T-helper 2 cell (primary cell): ENCODE measurements around the gene C14orf39.
A peak's percentile ranks its signal among the peaks of the same experiment; 100 is the strongest.

Experiments used
- DNase-seq, 5 experiments: peaks; one replicate each; pipeline versions ENCODE4 v3.0.0 to v3.0.0-alpha.2; 2012 to 2022
- total RNA-seq, 2 donors: gene quantifications; one replicate each; lab custom pipeline; 2026; lab: John Stamatoyannopoulos, UW

The C14orf39 gene, protein sequence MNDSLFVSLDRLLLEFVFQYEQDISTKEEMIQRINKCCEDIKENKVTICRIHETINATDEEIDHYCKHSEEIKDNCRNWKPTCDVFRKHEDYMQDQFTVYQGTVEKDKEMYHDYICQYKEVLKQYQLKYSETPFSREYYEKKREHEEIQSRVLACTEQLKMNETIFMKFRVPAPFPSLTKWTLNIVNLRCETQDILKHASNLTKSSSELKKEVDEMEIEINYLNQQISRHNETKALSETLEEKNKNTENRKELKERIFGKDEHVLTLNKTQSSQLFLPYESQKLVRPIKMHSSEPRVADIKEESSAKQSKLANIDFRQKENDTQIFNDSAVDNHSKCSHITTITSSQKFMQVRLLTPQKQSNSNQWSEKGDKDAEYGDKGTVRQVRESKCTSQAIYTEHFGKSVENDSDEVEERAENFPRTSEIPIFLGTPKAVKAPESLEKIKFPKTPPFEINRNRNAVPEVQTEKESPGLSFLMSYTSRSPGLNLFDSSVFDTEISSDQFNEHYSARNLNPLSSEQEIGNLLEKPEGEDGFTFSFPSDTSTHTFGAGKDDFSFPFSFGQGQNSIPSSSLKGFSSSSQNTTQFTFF
- 0 reads per million in 2 donors for total RNA-seq

GRCh38 chr14:60485598-60486251 lies at the start of gene C14orf39:
Gene C14orf39 (minus strand): TSS chr14:60486063. CDS start chr14:60485078, 985 bp downstream.
- DNase-seq = peak in 1 of 5 experiments; percentile 40

GRCh38 chr14:60532442-60532841 lies 46.6 kb upstream of the C14orf39 start:
- DNase-seq = no peak

GRCh38 chr14:60515511-60516289 lies 29.8 kb upstream of the C14orf39 start:
- no peak for DNase-seq

- DNase-seq = peak in 1 of 5 experiments; percentile 30
These were observed 29.1 kb upstream of the C14orf39 start for GRCh38 chr14:60514741-60515491.

- DNase-seq = no peak
These were observed 28.5 kb upstream of the C14orf39 start for GRCh38 chr14:60514378-60514740.

DNA sequence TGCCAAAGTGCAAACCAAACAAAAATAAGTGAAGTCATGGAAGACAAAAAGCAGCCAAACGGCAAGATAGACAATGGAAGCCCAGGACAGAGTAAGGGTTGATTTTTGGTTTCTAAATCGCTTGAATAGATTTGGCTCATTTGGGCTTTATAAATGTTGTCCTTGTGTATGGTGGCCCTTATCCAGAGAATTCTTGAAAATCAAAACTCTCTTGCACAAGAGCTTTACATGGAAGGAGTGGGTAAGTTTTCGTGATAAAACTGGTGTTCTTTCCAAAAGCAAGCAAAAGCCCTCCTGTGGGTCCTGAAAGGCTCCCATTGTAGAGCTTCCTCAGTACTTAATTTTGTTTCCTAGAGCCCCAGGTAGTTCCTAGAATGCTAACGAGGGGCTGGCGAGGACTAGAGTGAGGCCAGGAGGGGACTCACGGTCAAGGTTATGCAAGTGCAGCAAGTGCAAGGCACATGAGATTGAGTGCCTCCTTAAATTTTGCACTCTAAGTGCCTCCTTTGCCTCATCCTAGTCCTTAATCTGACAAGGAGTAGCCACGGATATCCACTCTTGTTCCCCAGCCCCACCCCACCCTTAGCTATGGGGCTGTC lies 27.2 kb upstream of the C14orf39 start:
- DNase-seq = no peak

- no peak for DNase-seq
These were observed 26.3 kb upstream of the C14orf39 start for GRCh38 chr14:60512126-60512525.

DNA sequence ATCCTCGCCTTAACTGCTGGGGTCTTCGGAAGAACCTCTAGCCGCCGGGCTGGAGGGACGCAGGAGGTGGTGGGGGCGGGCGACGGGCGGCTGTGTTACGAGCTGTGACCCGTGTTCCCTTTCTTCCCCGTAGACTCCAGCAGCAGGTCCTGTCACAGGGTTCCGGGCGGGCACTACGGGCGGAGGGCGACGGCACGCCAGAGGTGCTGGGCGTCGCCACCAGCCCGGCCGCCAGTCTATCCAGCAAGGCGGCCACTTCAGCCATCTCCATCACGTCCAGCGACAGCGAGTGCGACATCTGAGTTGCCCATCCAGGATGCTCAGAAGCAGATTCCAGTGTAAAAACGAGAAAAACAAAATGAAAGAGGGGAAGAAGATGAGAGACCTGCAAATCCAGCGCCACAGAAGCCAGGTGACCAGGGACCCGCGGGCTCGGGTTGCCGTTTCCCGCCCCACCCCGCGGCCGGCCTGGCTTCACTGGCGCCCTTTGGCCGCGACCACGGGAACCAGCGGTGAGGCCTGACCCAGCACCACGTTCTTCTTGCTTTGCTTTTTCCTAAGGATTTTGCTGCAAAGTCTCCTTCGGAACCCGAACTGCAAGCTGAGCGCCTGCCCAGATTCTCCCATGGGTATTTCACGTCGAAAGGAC lies 25.2 kb upstream of the C14orf39 start:
- no peak for DNase-seq

- DNase-seq = no peak
These were observed 24.5 kb upstream of the C14orf39 start for GRCh38 chr14:60510254-60510950.

DNA sequence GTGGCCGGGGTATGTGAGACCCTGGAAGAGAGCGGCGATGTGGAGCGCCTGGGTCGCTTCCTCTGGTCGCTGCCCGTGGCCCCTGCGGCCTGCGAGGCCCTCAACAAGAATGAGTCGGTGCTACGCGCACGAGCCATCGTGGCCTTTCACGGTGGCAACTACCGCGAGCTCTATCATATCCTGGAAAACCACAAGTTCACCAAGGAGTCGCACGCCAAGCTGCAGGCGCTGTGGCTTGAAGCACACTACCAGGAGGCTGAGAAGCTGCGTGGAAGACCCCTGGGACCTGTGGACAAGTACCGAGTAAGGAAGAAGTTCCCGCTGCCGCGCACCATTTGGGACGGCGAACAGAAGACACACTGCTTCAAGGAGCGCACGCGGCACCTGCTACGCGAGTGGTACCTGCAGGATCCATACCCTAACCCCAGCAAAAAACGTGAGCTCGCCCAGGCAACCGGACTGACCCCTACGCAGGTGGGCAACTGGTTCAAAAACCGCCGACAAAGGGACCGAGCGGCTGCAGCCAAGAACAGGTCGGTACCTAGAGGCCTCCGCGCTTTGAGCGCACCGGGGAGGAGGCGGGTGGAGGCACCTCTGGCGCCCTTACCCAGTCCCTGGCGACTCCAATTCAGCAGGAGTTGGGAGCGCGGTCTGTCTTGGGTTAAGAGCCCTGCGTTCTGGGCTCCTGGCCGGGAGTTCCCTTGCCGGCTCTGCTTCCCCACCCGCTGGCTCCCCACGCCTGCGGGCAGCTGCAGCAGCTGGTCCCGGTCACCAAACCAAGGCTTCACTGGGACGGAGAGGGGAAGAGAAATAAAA lies 23.8 kb upstream of the C14orf39 start:
- no peak for DNase-seq

- DNase-seq = no peak
These were observed 23.0 kb upstream of the C14orf39 start, which contains the start of gene SIX6 for GRCh38 chr14:60508707-60509437. Gene SIX6 (plus strand): TSS chr14:60509146. CDS start chr14:60509399, 253 bp downstream.

GRCh38 chr14:60508363-60508706 lies 22.5 kb upstream of the C14orf39 start:
- DNase-seq = no peak

- DNase-seq = no peak
These were observed 21.3 kb upstream of the C14orf39 start for GRCh38 chr14:60506985-60507829.

DNA sequence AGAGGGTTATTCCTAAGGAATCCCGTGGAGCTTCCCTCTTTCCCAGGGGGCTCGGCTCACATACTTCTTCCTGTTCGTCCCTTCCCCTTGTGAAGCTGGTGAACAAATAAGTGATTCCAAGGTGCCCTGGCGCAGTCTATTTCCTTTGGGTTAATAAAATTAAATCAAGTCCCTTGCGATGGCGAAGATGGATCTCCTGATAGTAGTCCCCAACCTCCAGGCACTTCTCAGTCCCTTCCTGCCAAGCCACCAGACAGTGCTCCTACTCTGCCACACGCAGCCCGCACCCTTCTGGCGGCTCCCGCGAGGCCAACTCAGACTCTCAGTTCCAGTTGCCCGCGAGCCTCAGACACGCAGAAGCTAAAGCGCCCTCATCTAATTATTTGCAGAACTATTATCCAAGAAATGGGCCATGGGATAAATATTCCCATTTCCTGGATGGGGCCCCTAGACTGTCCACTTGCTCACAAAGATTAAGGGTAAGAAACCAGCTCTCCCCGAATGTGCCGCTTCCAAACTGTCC lies 20.7 kb upstream of the C14orf39 start:
- DNase-seq = no peak

DNA sequence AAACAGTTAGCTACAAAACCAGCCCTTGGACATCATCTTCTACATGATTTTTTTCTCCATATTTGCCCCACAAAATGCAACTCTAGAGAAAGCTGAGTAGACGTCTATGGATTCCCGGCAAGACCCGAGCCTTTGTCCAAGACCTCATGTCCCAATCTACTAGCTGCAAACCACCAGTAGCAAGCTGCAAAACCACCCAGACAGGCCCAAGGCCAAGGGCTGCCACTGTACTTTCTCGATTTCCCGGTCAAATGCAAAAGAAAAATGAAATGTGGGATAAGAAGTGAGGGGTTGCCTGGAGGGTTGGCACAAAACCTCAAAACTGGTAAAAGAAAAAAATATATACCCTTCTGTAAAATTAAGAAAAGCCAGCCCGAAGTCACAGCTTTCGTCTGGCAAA lies 20.1 kb upstream of the C14orf39 start:
- DNase-seq = no peak

DNA sequence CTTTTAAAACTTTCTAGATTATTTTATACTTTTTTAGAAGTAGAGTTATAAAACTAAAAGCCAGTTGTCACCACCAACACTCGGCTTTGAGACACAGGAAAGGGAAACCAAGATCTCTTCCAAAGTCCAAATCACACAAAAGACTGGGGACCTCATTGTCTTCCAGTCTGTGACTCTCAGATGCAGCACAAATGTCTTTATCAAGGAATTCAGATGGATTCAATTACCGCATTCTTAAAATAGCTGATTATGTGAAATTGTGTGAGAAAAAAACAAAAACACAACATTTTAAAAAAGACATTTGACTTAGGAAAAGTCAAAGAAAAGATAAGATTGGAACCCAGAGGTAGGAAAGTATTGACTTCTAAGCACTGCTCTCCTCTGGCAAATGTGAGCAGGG lies 19.6 kb upstream of the C14orf39 start:
- DNase-seq = no peak

GRCh38 chr14:60502541-60502940 lies 16.7 kb upstream of the C14orf39 start:
- DNase-seq = no peak

GRCh38 chr14:60495946-60496345 lies 10.1 kb upstream of the C14orf39 start:
- no peak for DNase-seq
